ENCODE measurements around the gene CLIP1.
"Not testable (repeated sequence)": the region's sequence is repeated elsewhere in the genome, so short reads cannot be mapped to it uniquely, and the experiment has no call there.

Gene CLIP1

DNA sequence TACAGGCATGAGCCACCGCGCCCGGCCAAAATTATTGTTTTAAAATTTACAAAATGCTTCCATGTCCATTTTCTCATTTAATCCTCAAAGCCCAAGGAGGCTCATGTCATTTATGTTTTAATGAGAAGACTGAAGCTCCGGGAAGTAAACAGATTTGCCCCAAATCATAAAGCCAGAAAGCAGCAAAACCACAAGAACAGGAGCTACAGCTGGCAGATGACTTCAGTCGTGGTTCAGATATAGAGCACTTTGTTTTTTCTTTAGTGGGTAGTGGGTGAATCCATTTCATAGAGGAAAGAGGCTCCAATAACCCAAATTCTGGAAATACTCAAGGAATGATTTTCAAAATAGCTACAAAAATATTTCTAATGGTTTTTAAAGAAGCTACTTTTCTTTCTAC lies 110.8 kb downstream of the CLIP1 start:
- no peak for DNase-seq (ENCODE audit: low read depth in 2 of 2)

- no peak for DNase-seq (ENCODE audit: low read depth in 2 of 2)
Observed at GRCh38 chr12:122310626-122311333, 111.7 kb downstream of the CLIP1 start.

DNA sequence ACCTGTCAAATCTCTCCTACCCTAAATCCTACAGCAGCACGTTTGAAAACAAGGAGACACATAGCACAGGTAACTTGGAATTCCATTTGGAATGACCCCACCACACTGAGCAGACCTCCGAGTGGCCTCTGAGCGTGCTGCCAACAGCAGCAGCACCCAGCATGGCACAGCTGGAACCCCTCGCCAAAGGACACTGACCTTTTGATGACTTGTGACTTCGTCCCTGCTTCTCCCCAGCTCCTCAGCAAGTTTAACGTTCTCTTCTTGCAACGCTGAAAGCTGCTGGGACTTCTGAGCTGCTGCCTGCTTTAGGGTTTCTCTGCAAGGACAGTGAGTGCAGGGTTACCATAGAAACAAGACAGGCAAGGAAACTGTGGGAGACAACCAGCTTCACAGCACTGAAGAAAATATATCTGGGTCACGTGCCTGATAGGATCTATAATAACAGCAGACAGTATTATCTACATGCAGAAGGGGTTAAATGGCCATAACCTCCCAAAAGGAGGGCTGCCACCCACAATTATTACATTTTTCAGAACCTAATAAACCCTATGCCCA lies 112.8 kb downstream of the CLIP1 start:
- DNase-seq (ENCODE audit: low read depth in 2 of 2), result no peak

DNA sequence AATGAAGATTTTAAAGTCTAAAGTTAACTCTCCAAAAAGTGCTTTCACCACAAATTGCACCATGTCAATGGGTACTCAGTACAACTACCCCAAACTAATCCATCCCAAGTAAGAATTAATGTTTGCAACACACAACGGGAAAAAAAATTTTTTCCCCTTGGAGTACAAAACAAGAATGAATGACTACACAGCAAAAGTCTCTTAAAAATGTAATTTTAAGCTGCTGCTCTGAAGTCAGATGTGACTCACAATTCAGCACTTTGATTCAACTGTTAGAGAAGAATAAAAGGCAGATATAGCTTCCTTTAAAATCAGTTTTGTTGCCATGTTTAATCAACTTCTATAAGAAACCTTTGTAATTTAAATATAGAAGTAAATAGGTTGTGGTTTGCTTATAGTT lies 113.7 kb downstream of the CLIP1 start:
- DNase-seq (ENCODE audit: low read depth in 2 of 2), result no peak

GRCh38 chr12:122306407-122306806 lies 116.1 kb downstream of the CLIP1 start:
- DNase-seq (ENCODE audit: low read depth in 2 of 2), result no peak

- no peak for DNase-seq (ENCODE audit: low read depth in 2 of 2)
Observed at GRCh38 chr12:122304924-122305323, 117.5 kb downstream of the CLIP1 start.

- no peak for DNase-seq (ENCODE audit: low read depth in 2 of 2)
Observed at GRCh38 chr12:122303068-122303467, 119.4 kb downstream of the CLIP1 start.

- no peak for DNase-seq (ENCODE audit: low read depth in 2 of 2)
Observed at GRCh38 chr12:122298071-122298748, 124.3 kb downstream of the CLIP1 start.

- DNase-seq (ENCODE audit: low read depth in 2 of 2), result no peak
Observed at GRCh38 chr12:122297494-122297893, 125.0 kb downstream of the CLIP1 start.

DNA sequence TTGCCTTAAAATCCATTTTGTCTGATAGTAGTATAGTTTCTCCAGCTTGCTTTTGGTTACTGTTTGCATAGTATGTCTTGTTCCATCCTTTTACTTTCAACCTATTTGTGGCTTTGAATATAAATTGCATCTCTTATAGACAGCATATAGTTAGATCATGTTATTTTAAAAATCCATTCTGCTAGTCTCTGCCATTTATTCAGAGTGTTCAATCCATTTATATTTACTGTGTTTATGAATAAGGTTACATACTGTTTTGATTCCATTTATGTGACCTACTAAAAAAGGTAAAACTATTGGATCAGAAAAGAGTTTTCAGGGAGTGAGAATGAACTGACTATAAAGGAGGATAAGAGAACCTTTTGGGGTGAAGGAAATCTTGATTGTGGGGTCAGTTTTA lies 126.6 kb downstream of the CLIP1 start:
- DNase-seq (ENCODE audit: low read depth in 2 of 2), result no peak

DNA sequence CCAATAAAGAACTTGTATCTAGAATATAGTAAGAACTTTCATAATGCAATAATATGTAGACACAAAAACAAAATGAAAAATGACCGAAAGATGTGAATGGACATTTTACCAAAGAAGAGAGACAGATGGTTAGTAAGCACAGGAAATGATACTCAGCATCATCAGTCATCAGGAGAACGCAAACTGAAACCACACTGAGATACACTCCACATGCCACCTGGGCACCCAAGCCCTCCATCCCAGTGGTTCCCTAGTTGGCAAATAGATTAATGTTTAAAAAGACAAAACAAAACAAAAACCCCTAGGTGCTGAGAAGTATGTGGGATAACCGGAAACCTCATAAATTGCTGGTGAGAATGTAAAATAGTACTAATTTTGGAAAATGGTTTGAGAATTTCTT lies 129.4 kb downstream of the CLIP1 start:
- DNase-seq (ENCODE audit: low read depth in 2 of 2), result no peak

DNA sequence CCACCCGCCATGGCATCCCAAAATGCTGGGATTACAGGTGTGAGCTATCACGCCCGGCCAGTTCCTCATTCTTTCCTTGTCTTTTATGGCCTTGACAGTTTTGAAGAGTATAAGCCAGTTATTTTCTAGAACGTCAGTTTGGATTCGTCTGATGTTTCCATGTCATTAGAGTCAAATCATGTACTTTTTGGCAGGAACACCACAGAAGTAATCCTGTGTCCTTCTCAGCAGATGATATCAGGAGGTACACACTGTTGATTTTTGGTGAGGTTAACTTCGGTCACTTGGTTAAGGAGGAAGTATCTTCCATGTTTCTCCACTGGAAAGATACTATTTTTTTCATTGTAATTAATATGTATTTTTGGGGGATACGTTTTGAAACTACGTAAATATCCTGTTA lies 131.0 kb downstream of the CLIP1 start:
- DNase-seq (ENCODE audit: low read depth in 2 of 2), result no peak

GRCh38 chr12:122283680-122284079 lies 138.8 kb downstream of the CLIP1 start:
- no peak for DNase-seq (ENCODE audit: low read depth in 2 of 2)

DNA sequence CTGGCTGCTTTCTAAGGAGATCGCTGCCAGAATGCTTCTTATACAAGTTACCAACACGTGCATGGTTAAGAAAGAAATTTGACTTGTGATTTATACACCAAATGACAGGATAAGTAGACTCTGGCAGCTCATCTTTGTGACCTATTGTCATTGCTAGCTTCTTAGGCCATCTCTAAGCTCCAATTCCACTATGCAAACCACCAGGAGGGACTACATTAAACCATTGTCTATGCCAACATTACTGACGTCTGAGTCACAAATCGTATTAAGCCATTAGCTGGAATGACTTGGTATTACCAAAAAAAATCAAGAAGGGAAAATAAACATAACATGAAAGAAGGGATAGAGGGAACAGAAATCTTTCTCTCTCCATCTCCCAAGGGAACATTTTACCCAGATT lies 140.4 kb downstream of the CLIP1 start:
- no peak for DNase-seq (ENCODE audit: low read depth in 2 of 2)

DNA sequence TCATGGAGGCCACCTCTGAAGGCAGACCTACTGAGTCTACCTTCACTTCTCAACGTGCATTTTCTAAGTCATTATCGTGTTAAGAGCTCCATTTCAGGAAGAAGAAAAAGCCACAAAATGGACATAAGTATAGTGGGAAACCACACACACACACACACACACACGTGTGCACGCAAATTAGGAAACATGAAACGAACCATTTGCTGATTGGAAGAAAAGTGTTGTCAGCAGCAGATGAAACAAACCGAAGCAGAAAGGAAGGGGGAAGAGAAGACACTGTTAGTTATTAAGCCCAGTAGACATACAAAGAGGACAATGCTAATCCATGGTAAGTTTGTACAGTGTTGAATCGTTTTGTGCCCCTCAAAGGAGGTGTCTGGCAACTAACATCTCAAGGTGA lies 146.2 kb downstream of the CLIP1 start:
- DNase-seq (ENCODE audit: low read depth in 2 of 2), result no peak

- no peak for DNase-seq (ENCODE audit: low read depth in 2 of 2)
Observed at GRCh38 chr12:122275459-122275858, 147.0 kb downstream of the CLIP1 start.

- peak; percentile 82 to 85 for DNase-seq (ENCODE audit: low read depth in 2 of 2)
Observed at GRCh38 chr12:122266230-122266901, 156.1 kb downstream of the CLIP1 start, which contains the start of gene VPS33A. Gene VPS33A, minus strand, starts transcription at chr12:122266494. Its CDS starts 86 bp downstream, at chr12:122266408.

- DNase-seq (ENCODE audit: low read depth in 2 of 2), result peak in 1 of 2 donors; percentile 15
Observed at GRCh38 chr12:122265886-122266229, 156.6 kb downstream of the CLIP1 start.

DNA sequence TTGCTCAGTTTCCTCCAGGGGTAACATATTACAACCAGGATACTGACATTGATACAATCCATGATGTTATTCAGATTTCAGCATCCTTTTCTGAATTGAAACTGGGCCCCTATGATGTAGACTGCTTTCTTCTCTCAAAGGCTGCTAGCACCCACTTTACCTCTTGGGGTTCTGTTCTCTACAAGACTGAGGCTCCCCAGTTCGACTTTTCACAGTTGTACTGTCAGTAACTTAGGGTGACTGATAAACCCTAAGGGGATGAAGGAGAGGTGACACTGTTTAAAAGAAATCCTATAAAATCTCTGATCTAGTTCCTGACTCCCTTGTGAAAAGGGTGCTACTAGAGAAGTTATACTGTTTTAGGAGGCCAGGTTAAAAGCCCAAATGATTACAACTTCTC lies 157.0 kb downstream of the CLIP1 start:
- DNase-seq (ENCODE audit: low read depth in 2 of 2), result no peak

- not testable (repeated sequence) for DNase-seq (ENCODE audit: low read depth in 2 of 2)
Observed at GRCh38 chr12:122260735-122261134, 161.7 kb downstream of the CLIP1 start.

- not testable (repeated sequence) for DNase-seq (ENCODE audit: low read depth in 2 of 2)
Observed at GRCh38 chr12:122258939-122259338, 163.5 kb downstream of the CLIP1 start.

GRCh38 chr12:122258462-122258861 lies 164.0 kb downstream of the CLIP1 start:
- DNase-seq (ENCODE audit: low read depth in 2 of 2), result not testable (repeated sequence)

DNA sequence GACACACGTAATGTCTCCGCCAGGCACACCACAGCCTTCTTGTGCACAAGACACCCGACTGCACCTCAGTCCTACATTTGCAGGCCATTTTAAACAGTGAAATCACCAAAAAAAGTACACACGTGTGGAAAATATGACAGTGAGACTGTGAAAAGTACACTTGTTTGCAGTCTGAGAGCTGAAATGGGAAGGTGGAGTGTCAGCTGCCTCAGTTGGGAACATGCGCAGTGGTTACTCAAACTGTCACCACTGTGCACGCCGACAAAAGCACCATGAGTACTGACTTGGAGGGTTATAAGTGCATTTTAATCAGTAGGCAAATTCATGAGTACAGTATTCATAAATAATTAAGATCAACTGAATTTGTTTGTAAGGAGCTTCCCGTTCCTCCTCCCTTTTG lies 171.9 kb downstream of the CLIP1 start:
- DNase-seq (ENCODE audit: low read depth in 2 of 2), result no peak
